K562 (cell line): ENCODE data around the gene DPP10. TPM values are rescaled to one million over a fixed set of nuclear protein-coding genes. Genes with fewer than 3 reads are reported as not detected.

Experiments used
- ATAC-seq: fragments of 200-7000 bp; cut with Tn5 transposase; 3 replicates; pipeline ENCODE4 v1.9.1; 2020; ENCODE audit warnings: moderate library complexity
- BruUV-seq: library from RNA; stranded (reverse); fragments of 400-500 nt; replicated peaks from 2 replicates; lab custom pipeline; 2021; lab: Mats Ljungman, UMichigan
- CTCF ChIA-PET: fragments of 300-600 bp; formaldehyde crosslinking; extraction: SDS; loops from one replicate; lab custom pipeline; 2021; ENCODE audit warnings: low intra/inter-chr PET ratio; lab: Yijun Ruan, JAX
- POLR2A ChIA-PET: fragments of 300-600, 350-650 bp; sonication (Branson Sonifier 250); formaldehyde crosslinking; extraction: SDS; loops from one replicate; lab custom pipeline; 2021; ENCODE audit warnings: antibody characterized with exemption, inconsistent platforms; lab: Yijun Ruan, JAX
- DNase-seq, 4 experiments: peaks; one replicate each; pipeline versions ENCODE4 v3.0.0 to v3.0.0-alpha.2; 2011 to 2018; ENCODE audit warnings: low spot score in 3 of 4, mixed read lengths in 3 of 4; ENCODE audit errors: extremely low read depth in 1 of 4
- FAIRE-seq: peaks from 2 replicates; lab custom pipeline; 2011; peaks lifted over from hg19 to GRCh38; lab: Jason Lieb, UNC
- H2AFZ ChIP-seq: 2 replicates; pipeline ENCODE4 v1.6.0; 2011; ENCODE audit warnings: low read depth, low read length, control low read depth, inconsistent platforms
- H3K27ac ChIP-seq: fragments of 200-600 bp; 3 replicates; pipeline ENCODE4 v1.8.0; 2011; ENCODE audit warnings: low read depth, mild to moderate bottlenecking, control low read depth, inconsistent platforms, low read length, moderate library complexity, mixed read lengths; ENCODE audit errors: extremely low read depth
- H3K27me3 ChIP-seq, 2 experiments: fragments of 300-600 bp in 1 of 2; 2 replicates in 1 of 2; 3 replicates in 1 of 2; pipeline versions ENCODE4 v1.6.0 to v1.8.0; 2011; ENCODE audit warnings: inconsistent platforms in 2 of 2, low read length in 2 of 2, mild to moderate bottlenecking in 1 of 2, mixed read lengths in 1 of 2, moderate library complexity in 1 of 2; ENCODE audit not compliant: control insufficient read depth in 2 of 2, insufficient read depth in 2 of 2
- H3K36me3 ChIP-seq: fragments of 300-600 bp; 3 replicates; pipeline ENCODE4 v1.8.0; 2011; ENCODE audit warnings: mild to moderate bottlenecking, low read length, inconsistent platforms; ENCODE audit not compliant: control insufficient read depth, insufficient read depth
- H3K4me1 ChIP-seq, 2 experiments: fragments of 200-600 bp in 1 of 2; replicated peaks in 1 of 2; 2 replicates in 1 of 2; 3 replicates in 1 of 2; pipeline versions ENCODE4 v1.5.1 to v1.8.0; 2011; ENCODE audit warnings: inconsistent platforms in 2 of 2, low read length in 2 of 2, mild to moderate bottlenecking in 1 of 2, mixed read lengths in 1 of 2, moderate library complexity in 1 of 2; ENCODE audit not compliant: control insufficient read depth in 2 of 2, insufficient read depth in 2 of 2
- H3K4me2 ChIP-seq: 2 replicates; pipeline ENCODE4 v1.6.1; 2011; ENCODE audit warnings: low read length, control low read depth, inconsistent platforms, mixed read lengths; ENCODE audit not compliant: insufficient read depth
- H3K4me3 ChIP-seq: fragments of 200-600 bp; sonication (generic), shearing (Covaris generic); 2 replicates; pipeline ENCODE4 v1.5.1; 2016; ENCODE audit warnings: control low read depth, inconsistent platforms
- H3K79me2 ChIP-seq: fragments of 200-600 bp; 3 replicates; pipeline ENCODE4 v1.8.0; 2011; ENCODE audit warnings: low read length, inconsistent platforms; ENCODE audit not compliant: control insufficient read depth, insufficient read depth
- H3K9ac ChIP-seq, 2 experiments: 2 replicates each; pipeline versions ENCODE4 v1.6.0 to v1.6.1; 2011; ENCODE audit warnings: low read depth in 2 of 2, low read length in 2 of 2, control low read depth in 1 of 2, inconsistent platforms in 1 of 2, mild to moderate bottlenecking in 1 of 2, mixed read lengths in 1 of 2; ENCODE audit not compliant: insufficient read depth in 1 of 2
- H3K9me1 ChIP-seq: one replicate; pipeline ENCODE4 v1.6.0; 2011; ENCODE audit warnings: inconsistent platforms, mild to moderate bottlenecking, low read length, moderate library complexity; ENCODE audit not compliant: control insufficient read depth, insufficient read depth
- H3K9me3 ChIP-seq: replicated peaks from 2 replicates; pipeline ENCODE4 v1.5.1; 2011; ENCODE audit warnings: low read depth, low read length, inconsistent platforms; ENCODE audit not compliant: control insufficient read depth, insufficient read depth
- H4K20me1 ChIP-seq: replicated peaks from 2 replicates; pipeline ENCODE4 v1.6.1; 2011; ENCODE audit warnings: low read length, inconsistent platforms, mixed read lengths; ENCODE audit not compliant: control insufficient read depth, insufficient read depth
- CHD4 ChIP-seq: fragments of 200-600 bp; sonication (generic); IDR thresholded peaks from 3 replicates; pipeline ENCODE4 v1.6.1; 2012; ENCODE audit warnings: low read depth, mild to moderate bottlenecking, mixed read lengths, low read length, inconsistent platforms; ENCODE audit not compliant: insufficient read depth, insufficient replicate concordance, poor library complexity, severe bottlenecking
- EWSR1 ChIP-seq: fragments of 450-650 bp; IDR thresholded peaks from 2 replicates; pipeline ENCODE4 v1.6.1; 2018; ENCODE audit warnings: borderline replicate concordance, mild to moderate bottlenecking, low read depth, moderate library complexity; ENCODE audit not compliant: partially characterized antibody
- FOXK1 ChIP-seq: sonication (generic); formaldehyde crosslinking; IDR thresholded peaks from 2 replicates; pipeline ENCODE4 v1.8.0; 2022; ENCODE audit warnings: missing genetic modification reagents, mild to moderate bottlenecking, borderline replicate concordance
- GABPA ChIP-seq: fragments of 200-800 bp; sonication (Bioruptor generic); conservative IDR thresholded peaks from 2 replicates; pipeline ENCODE4 v1.6.1; 2016; ENCODE audit warnings: low read depth, missing genetic modification characterization, missing compliant biosample characterization
- JUNB ChIP-seq: fragments of 450-650 bp; formaldehyde crosslinking; conservative IDR thresholded peaks from 2 replicates; pipeline ENCODE4 v1.4.0; 2020; ENCODE audit warnings: mild to moderate bottlenecking
- KLF10 ChIP-seq: fragments of 250-450 bp; sonication (Bioruptor Pico); IDR thresholded peaks from 2 replicates; pipeline ENCODE4 v1.6.1; 2021; ENCODE audit warnings: matching md5 sums
- KLF16 ChIP-seq: IDR thresholded peaks from 2 replicates; pipeline ENCODE4 v1.6.1; 2016; ENCODE audit warnings: antibody characterized with exemption
- MAFF ChIP-seq: IDR thresholded peaks from 2 replicates; pipeline ENCODE4 v1.6.1; 2012; ENCODE audit warnings: low read length, improper control_type of control experiment
- MYBL2 ChIP-seq, 2 experiments: fragments of 450-650 bp in 1 of 2; sonication (generic) in 1 of 2; formaldehyde crosslinking in 1 of 2; IDR thresholded peaks; 2 replicates each; pipeline versions ENCODE4 v1.6.1 to v1.8.1; 2017 to 2022; ENCODE audit warnings: borderline replicate concordance in 1 of 2, inconsistent platforms in 1 of 2, low read depth in 1 of 2, mild to moderate bottlenecking in 1 of 2, missing genetic modification reagents in 1 of 2, moderate library complexity in 1 of 2
- SMAD1 ChIP-seq: fragments of 150-350 bp; IDR thresholded peaks from 2 replicates; pipeline ENCODE4 v1.6.1; 2014; ENCODE audit warnings: low read length, low read depth; ENCODE audit not compliant: partially characterized antibody
- SMARCC2 ChIP-seq: fragments of 450-650 bp; IDR thresholded peaks from 2 replicates; pipeline ENCODE4 v1.6.1; 2017; ENCODE audit warnings: antibody characterized with exemption, moderate library complexity, mild to moderate bottlenecking, low read depth
- SREBF1 ChIP-seq: fragments of 150-350 bp; IDR thresholded peaks from 2 replicates; pipeline ENCODE4 v1.6.1; 2014; ENCODE audit warnings: antibody characterized with exemption, low read depth, low read length, borderline replicate concordance
- SRSF9 ChIP-seq: fragments of 200-400 bp; formaldehyde crosslinking; IDR thresholded peaks from 2 replicates; pipeline ENCODE4 v1.6.1; 2017; ENCODE audit warnings: low read depth, low read length, borderline replicate concordance
- XRCC4 ChIP-seq: IDR thresholded peaks from one replicate; pipeline ENCODE4 v1.6.1; 2011; ENCODE audit not compliant: insufficient read depth, insufficient read length; ENCODE audit errors: extremely low read depth
- ZNF12 ChIP-seq: sonication (generic); formaldehyde crosslinking; IDR thresholded peaks from 2 replicates; pipeline ENCODE4 v1.4.0; 2020; ENCODE audit warnings: mild to moderate bottlenecking, missing genetic modification reagents
- WGBS: fragments of 100-300 bp; shearing (Covaris generic); methylation state at CpG from one replicate; pipeline ENCODE4 v1.1.6; 2016; ENCODE audit warnings: low coverage, mixed read lengths; ENCODE audit not compliant: insufficient coverage; ENCODE audit errors: missing lambda C conversion rate; 5-methylcytosine and 5-hydroxymethylcytosine counted together
- in situ Hi-C: fragments of 300-500 bp; cut with MboI; formaldehyde crosslinking; loops from 4 replicates; pipeline ENCODE4 v1.15.0; 2018; ENCODE audit warnings: inconsistent platforms, mixed read lengths
- intact Hi-C: fragments of 100-400 bp; cut with micrococcal nuclease; formaldehyde crosslinking; loops from 2 replicates; pipeline ENCODE4 v1.14.2; 2022
- polyA plus RNA-seq, 8 experiments: library from polyadenylated mRNA; depleted of rRNA in 4 of 8; stranded (reverse) in 5 of 8; unstranded in 3 of 8; fragments of >200 nt; fragmentation: Nextera tagmentation in 2 of 8; fragmentation: Illumina TruSeq in 1 of 8; extraction: Ambion mirVana in 2 of 8; extraction: Trizol in 1 of 8; gene quantifications; 2 replicates each; pipeline versions ENCODE4 v1.2.1 to v1.2.3, GENCODE V29; 2011 to 2014; ENCODE audit warnings: inconsistent platforms in 1 of 8, missing spikeins in 1 of 8
- total RNA-seq, 7 experiments: library from RNA; depleted of rRNA in 6 of 7; stranded (reverse); fragments of >200 nt in 6 of 7; fragmentation: Illumina TruSeq in 2 of 7; extraction: Trizol in 2 of 7; gene quantifications; 2 replicates each; pipeline versions ENCODE4 v1.2.1 to v1.2.3, GENCODE V29; 2011 to 2021; ENCODE audit warnings: low replicate concordance in 1 of 7
- TF ChIP-seq, protein P1 (sequence below): fragments of 450-650 bp; conservative IDR thresholded peaks from 2 replicates; pipeline ENCODE4 v1.6.1; 2016; ENCODE audit warnings: missing genetic modification characterization, low read depth, mild to moderate bottlenecking, missing compliant biosample characterization, moderate library complexity
- TF ChIP-seq, protein P2 (sequence below): fragments of 250-450 bp; sonication (Bioruptor Pico); IDR thresholded peaks from 2 replicates; pipeline ENCODE4 v1.4.0; 2020; ENCODE audit warnings: mild to moderate bottlenecking, moderate library complexity
- TF ChIP-seq, protein P3 (sequence below): fragments of 250-450 bp; sonication (Bioruptor Pico); IDR thresholded peaks from 2 replicates; pipeline ENCODE4 v1.9.0; 2021; ENCODE audit warnings: mild to moderate bottlenecking, inconsistent platforms

Gene DPP10
- total and polyA plus RNA-seq, 9 of the 15 experiments (the other 6 are each of a cell fraction or from before 2014, with no cell fraction given): not detected

DNA sequence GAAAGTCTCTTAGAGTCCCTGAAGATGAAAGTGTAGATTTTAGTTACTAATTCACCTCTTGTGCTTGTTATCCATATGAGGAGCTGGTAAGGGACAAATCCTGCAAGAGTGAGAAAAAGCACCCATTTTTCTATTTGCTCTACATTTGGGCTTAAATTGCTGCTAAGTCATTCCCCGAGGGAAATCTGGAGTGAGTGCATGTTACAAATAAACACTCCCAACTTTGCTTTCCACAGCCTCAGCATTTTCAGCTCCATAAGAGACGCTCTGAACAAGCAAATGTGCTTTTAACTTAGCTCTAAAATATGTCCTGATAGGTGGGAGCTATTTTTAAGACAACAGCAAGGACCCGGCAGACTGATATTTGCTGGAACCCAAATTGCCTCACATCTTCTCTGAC, 126.7 kb downstream of the DPP10 start:
- Histone ChIP-seq H3K79me2 (no peaks in the 10 kb centered on the region), H2AFZ (no peak overlapping the region), H3K27me3 (no peaks in the 10 kb centered on the region), H3K4me2 (no peak overlapping the region), H3K4me3 (no peak overlapping the region), H3K27ac (no peak overlapping the region), H3K9me1 (no peaks in the 10 kb centered on the region), H3K4me1 (no peaks in the 10 kb centered on the region), H4K20me1 (no peaks in the 10 kb centered on the region), H3K9me3 (no peaks in the 10 kb centered on the region), H3K9ac (no peak overlapping the region), H3K36me3 (no peaks in the 10 kb centered on the region)
- ChIA-PET POLR2A (interaction anchor here (0.6 kb wide), 1 partner anchor 1949 kb away, joined by 3 read pairs; no protein-coding TSS in a partner anchor), CTCF (no interaction called here)
- FAIRE-seq (no peak), DNase-seq (no peak), ATAC-seq (no peak)
- no peak for TF ChIP-seq MYBL2 (IDR thresholded peaks at IDR 0.05; ENCODE audit: low read depth)
- no peak for TF ChIP-seq MYBL2 (CRISPR knock-in tag; IDR thresholded peaks at IDR 0.05; ENCODE audit: borderline replicate concordance)
- TF ChIP-seq FOXK1: no peak
- no peak for TF ChIP-seq ZNF12
- no peak for TF ChIP-seq EWSR1
- TF ChIP-seq CHD4: no peak
- TF ChIP-seq MAFF: no peak
- TF ChIP-seq, protein P1, sequence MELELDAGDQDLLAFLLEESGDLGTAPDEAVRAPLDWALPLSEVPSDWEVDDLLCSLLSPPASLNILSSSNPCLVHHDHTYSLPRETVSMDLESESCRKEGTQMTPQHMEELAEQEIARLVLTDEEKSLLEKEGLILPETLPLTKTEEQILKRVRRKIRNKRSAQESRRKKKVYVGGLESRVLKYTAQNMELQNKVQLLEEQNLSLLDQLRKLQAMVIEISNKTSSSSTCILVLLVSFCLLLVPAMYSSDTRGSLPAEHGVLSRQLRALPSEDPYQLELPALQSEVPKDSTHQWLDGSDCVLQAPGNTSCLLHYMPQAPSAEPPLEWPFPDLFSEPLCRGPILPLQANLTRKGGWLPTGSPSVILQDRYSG (tag): no peak
- no peak for TF ChIP-seq SMAD1
- TF ChIP-seq KLF16: no peak
- TF ChIP-seq GABPA (tag): no peak
- no peak for TF ChIP-seq JUNB (CRISPR knock-in tag)
- no peak for TF ChIP-seq KLF10
- TF ChIP-seq, protein P2, sequence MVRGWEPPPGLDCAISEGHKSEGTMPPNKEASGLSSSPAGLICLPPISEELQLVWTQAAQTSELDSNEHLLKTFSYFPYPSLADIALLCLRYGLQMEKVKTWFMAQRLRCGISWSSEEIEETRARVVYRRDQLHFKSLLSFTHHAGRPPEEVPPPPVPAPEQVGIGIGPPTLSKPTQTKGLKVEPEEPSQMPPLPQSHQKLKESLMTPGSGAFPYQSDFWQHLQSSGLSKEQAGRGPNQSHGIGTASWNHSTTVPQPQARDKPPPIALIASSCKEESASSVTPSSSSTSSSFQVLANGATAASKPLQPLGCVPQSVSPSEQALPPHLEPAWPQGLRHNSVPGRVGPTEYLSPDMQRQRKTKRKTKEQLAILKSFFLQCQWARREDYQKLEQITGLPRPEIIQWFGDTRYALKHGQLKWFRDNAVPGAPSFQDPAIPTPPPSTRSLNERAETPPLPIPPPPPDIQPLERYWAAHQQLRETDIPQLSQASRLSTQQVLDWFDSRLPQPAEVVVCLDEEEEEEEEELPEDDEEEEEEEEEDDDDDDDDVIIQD: no peak
- TF ChIP-seq SMARCC2: no peak
- TF ChIP-seq XRCC4: no peak
- no peak for TF ChIP-seq SRSF9
- no peak for TF ChIP-seq SREBF1
- TF ChIP-seq, protein P3, sequence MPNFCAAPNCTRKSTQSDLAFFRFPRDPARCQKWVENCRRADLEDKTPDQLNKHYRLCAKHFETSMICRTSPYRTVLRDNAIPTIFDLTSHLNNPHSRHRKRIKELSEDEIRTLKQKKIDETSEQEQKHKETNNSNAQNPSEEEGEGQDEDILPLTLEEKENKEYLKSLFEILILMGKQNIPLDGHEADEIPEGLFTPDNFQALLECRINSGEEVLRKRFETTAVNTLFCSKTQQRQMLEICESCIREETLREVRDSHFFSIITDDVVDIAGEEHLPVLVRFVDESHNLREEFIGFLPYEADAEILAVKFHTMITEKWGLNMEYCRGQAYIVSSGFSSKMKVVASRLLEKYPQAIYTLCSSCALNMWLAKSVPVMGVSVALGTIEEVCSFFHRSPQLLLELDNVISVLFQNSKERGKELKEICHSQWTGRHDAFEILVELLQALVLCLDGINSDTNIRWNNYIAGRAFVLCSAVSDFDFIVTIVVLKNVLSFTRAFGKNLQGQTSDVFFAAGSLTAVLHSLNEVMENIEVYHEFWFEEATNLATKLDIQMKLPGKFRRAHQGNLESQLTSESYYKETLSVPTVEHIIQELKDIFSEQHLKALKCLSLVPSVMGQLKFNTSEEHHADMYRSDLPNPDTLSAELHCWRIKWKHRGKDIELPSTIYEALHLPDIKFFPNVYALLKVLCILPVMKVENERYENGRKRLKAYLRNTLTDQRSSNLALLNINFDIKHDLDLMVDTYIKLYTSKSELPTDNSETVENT: no peak
- WGBS: 0% methylated on average over 3 of the region's 3 CpGs
- no TSS peak for BruUV-seq
- in situ Hi-C loops: no loop called here
- intact Hi-C loops: no loop called here
